Bronchial epithelial cell (primary cell): ENCODE data around the gene CDK4. TPM values are rescaled to one million over a fixed set of nuclear protein-coding genes. Genes with fewer than 3 reads are reported as not detected.

ENCODE experiments used
- DNase-seq: peaks from one replicate; pipeline ENCODE4 v3.0.0-alpha.2; 2010; ENCODE audit warnings: low read depth
- FAIRE-seq: peaks from 2 replicates; lab custom pipeline; 2011; peaks lifted over from hg19 to GRCh38; lab: Jason Lieb, UNC
- H3K27me3 ChIP-seq: 2 replicates; pipeline ENCODE4 v1.5.1; 2011; ENCODE audit warnings: low read length; ENCODE audit not compliant: control insufficient read depth, insufficient read depth
- H3K36me3 ChIP-seq: 2 replicates; pipeline ENCODE4 v1.5.1; 2011; ENCODE audit warnings: low read length; ENCODE audit not compliant: control insufficient read depth, insufficient read depth
- H3K4me3 ChIP-seq: 2 replicates; pipeline ENCODE4 v1.5.1; 2011; ENCODE audit warnings: mild to moderate bottlenecking, low read depth, low read length, control low read depth
- total RNA-seq: library from RNA; depleted of rRNA; stranded (reverse); fragments of >200 nt; gene quantifications from 2 replicates; pipeline ENCODE4 v1.2.1, GENCODE V29; 2014
- TF ChIP-seq, protein P1 (sequence below): IDR thresholded peaks from 2 replicates; pipeline ENCODE4 v1.5.1; 2011; ENCODE audit warnings: mild to moderate bottlenecking, moderate library complexity, low read length, control low read depth, inconsistent platforms; ENCODE audit not compliant: insufficient read depth, severe bottlenecking

CDK4 gene
- total RNA-seq, 1 donor from 2014 or later = 113 TPM

DNA sequence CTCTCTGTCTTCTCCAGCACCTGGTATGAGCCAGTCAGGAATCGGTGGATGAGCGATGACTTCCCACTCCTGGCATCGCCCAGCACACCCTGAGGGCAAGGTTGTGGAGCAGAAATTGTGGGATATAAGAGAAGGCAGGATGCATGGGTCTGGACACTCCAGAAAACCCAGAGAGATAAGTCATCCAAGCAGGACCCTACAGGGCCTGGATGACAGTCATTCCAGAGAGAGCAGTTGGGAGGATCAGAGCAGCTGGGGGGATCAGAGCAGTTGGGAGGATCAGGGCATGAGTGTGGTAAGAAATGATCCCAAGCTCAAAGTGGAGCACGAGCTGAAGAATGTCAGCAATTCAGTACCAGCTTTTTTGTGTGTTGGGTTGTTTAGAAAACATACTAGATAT lies 17.5 kb downstream of the CDK4 start:
- TF ChIP-seq, protein P1, sequence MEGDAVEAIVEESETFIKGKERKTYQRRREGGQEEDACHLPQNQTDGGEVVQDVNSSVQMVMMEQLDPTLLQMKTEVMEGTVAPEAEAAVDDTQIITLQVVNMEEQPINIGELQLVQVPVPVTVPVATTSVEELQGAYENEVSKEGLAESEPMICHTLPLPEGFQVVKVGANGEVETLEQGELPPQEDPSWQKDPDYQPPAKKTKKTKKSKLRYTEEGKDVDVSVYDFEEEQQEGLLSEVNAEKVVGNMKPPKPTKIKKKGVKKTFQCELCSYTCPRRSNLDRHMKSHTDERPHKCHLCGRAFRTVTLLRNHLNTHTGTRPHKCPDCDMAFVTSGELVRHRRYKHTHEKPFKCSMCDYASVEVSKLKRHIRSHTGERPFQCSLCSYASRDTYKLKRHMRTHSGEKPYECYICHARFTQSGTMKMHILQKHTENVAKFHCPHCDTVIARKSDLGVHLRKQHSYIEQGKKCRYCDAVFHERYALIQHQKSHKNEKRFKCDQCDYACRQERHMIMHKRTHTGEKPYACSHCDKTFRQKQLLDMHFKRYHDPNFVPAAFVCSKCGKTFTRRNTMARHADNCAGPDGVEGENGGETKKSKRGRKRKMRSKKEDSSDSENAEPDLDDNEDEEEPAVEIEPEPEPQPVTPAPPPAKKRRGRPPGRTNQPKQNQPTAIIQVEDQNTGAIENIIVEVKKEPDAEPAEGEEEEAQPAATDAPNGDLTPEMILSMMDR = no peak
- H3K36me3 ChIP-seq = no peaks in the 10 kb centered on the region
- DNase-seq = no peak
- no peak for FAIRE-seq
- H3K4me3 ChIP-seq = no peak overlapping the region
- peaks cover 40% of the 10 kb centered on the region for H3K27me3 ChIP-seq

DNA sequence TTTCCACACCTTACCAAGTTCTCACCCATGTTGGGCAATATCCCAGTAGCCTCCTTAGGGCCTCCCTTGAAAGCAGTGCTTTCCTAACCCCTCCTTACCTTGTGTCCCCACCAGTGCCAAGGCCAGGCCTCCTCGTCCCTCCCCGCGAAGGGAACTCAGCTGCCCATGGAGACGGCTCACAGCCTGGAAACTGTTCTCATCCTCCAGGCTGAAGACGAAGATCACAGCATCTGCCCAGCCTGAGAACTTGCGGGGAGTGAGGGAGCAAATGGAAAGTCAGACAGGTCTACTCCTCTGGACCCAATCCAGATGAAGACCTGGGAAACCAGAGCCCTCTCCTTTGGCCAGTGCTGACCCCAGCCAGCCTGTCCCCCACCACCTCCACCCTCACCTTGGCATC lies 18.2 kb downstream of the CDK4 start:
- H3K27me3 ChIP-seq = peaks cover 36% of the 10 kb centered on the region
- TF ChIP-seq, protein P1 = no peak

DNA sequence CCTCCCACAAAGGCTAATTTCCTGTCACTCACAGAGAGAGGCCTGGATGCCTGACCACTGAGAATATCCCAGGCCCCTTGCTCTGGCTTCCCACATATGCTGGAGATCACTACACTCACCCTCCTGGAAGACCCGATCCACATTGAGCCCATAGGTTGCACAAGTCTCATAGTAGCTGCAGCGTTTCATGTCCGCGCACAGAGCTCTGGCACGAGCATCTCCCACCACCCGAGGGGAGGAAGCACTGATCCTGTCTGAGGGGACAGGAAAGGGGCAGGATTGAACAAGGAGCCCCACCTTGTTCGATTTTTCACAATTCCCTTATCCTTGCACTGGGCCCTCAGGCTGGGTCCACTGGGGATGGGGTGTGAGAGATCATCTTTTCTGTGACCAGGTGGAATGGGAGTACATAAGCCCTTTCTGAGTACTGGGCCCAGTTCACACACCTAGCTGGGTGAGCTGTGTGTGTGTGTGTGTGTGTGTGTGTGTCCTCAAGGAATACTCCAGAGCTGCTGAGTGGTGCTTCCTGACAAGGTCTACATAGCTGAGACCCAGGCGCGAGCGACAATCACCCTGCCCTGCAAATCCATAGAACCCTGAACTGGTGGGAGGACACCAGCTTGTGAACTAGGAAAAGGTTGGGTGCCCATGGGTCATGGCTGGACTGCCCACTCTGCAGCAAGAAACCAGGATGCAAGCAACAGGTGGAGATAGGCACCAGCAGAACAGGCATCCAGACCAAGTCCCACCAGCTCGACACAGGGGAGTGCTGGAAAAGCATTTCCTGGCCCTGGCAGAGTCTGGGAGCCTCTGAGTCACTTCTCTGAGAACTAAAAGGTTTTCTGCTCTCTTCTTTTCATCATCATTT lies 19.1 kb downstream of the CDK4 start:
- no peaks in the 10 kb centered on the region for H3K36me3 ChIP-seq
- H3K27me3 ChIP-seq = peaks cover 29% of the 10 kb centered on the region
- no peak for DNase-seq
- no peak for FAIRE-seq
- H3K4me3 ChIP-seq = no peak overlapping the region
- TF ChIP-seq, protein P1 = no peak

More for the DNA sequence above, 18.2 kb downstream of the CDK4 start:
- H3K4me3 ChIP-seq = no peak overlapping the region
- no peaks in the 10 kb centered on the region for H3K36me3 ChIP-seq
- no peak for DNase-seq
- FAIRE-seq = no peak

DNA sequence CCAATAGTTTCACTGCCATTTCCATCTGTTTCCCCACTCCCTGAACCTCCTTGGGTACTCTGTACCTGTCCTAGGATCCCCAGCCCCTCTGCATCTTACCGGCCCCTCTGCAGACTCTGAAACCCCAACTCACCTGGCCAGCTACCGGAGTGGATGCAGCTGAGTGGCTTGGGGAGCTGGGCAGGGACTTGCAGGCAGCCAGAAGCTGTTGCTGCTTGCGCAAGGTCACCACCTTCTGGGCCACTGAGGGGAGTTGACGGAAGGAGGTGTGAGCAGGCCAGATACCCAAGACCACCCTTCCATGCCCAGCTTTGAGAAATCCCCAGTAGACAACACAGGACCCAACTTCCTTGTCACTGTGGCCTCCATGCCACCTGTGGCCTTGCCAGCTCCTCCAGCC lies 19.8 kb downstream of the CDK4 start:
- H3K36me3 ChIP-seq = no peaks in the 10 kb centered on the region
- TF ChIP-seq, protein P1 = no peak
- DNase-seq (no peak), FAIRE-seq (no peak)
- no peak overlapping the region for H3K4me3 ChIP-seq
- peaks cover 26% of the 10 kb centered on the region for H3K27me3 ChIP-seq

DNA sequence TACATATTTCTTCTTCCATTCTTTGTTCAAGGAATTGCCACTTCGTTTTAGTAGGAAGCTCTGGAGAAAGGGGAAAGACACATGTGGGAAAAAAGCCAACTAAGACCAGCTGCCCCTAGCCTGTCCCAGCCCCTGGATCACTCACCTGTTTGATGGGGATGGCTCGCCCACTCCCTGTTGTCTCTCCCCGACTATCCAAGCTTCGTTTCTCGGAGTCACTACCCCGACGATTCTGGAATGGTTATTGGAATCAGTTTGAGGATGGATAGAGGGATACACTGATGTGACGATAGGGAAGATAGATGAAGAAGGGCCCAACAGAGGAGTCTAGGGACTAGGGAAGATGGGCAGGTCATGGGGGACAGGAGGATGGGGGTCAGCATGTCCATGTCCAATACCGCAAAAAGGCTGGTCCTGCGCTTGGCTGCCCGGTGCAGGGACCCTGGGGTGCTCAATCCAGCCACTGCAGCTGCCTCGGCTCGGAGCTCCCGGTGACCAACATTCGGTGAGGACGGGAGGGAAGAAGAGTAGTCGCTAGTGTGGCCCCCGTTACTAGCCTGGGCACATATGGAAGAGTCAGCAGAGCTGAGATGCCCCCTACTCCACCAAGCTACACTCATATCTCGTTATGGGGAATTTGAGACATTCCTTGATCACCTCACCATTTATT lies 20.6 kb downstream of the CDK4 start:
- no peak overlapping the region for H3K4me3 ChIP-seq
- H3K27me3 ChIP-seq = peaks cover 20% of the 10 kb centered on the region
- DNase-seq (no peak), FAIRE-seq (no peak)
- TF ChIP-seq, protein P1 = no peak
- no peaks in the 10 kb centered on the region for H3K36me3 ChIP-seq
